Measurements from ENCODE around the gene IFIT3.
"Not testable (repeated sequence)": the region's sequence is repeated elsewhere in the genome, so short reads cannot be mapped to it uniquely, and the experiment has no call there.

GRCh38 chr10:89284711-89285110 lies 43.1 kb upstream of the IFIT3 start:
- TF ChIP-seq CTCF (conservative IDR thresholded peaks at IDR 0.05); EZH2 (IDR thresholded peaks at IDR 0.05; ENCODE audit: low read depth): not testable (repeated sequence)
